ENCODE results near the gene PREP. TPM values are rescaled to one million over a fixed set of nuclear protein-coding genes. Genes with fewer than 3 reads are reported as not detected.

PREP gene
- total and polyA plus RNA-seq, 9 donors = 12.5 to 34.2 (median 21.8) TPM

DNA sequence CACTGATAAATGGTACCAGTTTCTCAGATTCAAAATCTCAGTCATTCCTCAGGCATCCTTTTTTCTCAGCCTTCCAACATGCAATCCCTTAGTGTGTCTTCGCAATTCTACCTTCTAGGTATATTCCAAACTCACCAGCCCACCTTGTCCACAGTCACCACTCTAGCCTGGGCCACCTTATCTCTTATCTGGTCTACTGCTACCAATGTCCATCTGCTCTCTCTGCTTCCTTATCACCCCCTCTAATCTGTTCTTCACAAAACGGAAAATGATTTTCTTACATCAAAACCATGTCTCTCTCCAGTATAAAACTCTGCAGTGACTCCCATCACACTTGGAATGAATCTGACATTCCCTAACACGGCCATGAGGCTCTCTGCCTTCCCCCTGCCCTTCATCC, 91.9 kb downstream of the PREP start:
- no peaks in the 10 kb centered on the region for H3K4me1 ChIP-seq (ENCODE audit: insufficient read depth)
- H3K27ac ChIP-seq = no peak overlapping the region
- no peaks in the 10 kb centered on the region for H3K9me3 ChIP-seq
- 88 to 90% (median 90%) methylated on average over 3 of the region's 3 CpGs for WGBS, 3 donors
- no peaks in the 10 kb centered on the region for H3K36me3 ChIP-seq
- TF ChIP-seq EP300 (IDR thresholded peaks at IDR 0.05) = no peak
- TF ChIP-seq POLR2A (IDR thresholded peaks at IDR 0.05) = no peak
- TF ChIP-seq, protein P1, sequence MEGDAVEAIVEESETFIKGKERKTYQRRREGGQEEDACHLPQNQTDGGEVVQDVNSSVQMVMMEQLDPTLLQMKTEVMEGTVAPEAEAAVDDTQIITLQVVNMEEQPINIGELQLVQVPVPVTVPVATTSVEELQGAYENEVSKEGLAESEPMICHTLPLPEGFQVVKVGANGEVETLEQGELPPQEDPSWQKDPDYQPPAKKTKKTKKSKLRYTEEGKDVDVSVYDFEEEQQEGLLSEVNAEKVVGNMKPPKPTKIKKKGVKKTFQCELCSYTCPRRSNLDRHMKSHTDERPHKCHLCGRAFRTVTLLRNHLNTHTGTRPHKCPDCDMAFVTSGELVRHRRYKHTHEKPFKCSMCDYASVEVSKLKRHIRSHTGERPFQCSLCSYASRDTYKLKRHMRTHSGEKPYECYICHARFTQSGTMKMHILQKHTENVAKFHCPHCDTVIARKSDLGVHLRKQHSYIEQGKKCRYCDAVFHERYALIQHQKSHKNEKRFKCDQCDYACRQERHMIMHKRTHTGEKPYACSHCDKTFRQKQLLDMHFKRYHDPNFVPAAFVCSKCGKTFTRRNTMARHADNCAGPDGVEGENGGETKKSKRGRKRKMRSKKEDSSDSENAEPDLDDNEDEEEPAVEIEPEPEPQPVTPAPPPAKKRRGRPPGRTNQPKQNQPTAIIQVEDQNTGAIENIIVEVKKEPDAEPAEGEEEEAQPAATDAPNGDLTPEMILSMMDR (IDR thresholded peaks at IDR 0.05) = no peak
- DNase-seq = no peak
- H3K4me3 ChIP-seq = no peak overlapping the region
- intact Hi-C loops (cut with DNase I) = no loop called here
- H3K27me3 ChIP-seq = no peaks in the 10 kb centered on the region

DNA sequence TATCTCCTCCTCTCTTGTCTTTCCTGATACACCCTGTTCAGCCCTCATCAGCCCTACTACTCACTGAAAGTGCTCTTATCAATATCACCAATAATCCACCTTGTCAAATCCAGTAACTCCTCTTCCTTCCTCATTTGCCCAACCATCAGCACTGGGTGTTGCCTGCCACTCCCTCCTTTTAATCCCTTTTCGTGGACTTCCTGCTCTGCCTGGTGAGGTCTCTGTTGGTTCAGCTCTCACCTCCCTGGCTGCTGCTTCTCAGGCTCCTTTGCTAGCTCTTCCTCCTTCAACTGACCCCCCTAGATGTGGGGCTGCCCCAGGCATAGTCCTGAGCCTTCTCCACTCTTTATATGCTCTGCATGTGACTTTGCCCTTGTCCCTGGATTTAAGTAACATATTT, 92.5 kb downstream of the PREP start:
- Histone ChIP-seq H3K4me3 (no peak overlapping the region), H3K27me3 (no peaks in the 10 kb centered on the region), H3K4me1 (ENCODE audit: insufficient read depth) (no peaks in the 10 kb centered on the region), H3K9me3 (no peaks in the 10 kb centered on the region), H3K36me3 (no peaks in the 10 kb centered on the region), H3K27ac (no peak overlapping the region)
- DNase-seq = no peak
- 30 to 58% (median 54%) methylated on average over 1 of the region's 1 CpG for WGBS, 3 donors
- TF ChIP-seq EP300 (IDR thresholded peaks at IDR 0.05) (no peak), POLR2A (IDR thresholded peaks at IDR 0.05) (no peak)
- intact Hi-C loops (cut with DNase I) = no loop called here

DNA sequence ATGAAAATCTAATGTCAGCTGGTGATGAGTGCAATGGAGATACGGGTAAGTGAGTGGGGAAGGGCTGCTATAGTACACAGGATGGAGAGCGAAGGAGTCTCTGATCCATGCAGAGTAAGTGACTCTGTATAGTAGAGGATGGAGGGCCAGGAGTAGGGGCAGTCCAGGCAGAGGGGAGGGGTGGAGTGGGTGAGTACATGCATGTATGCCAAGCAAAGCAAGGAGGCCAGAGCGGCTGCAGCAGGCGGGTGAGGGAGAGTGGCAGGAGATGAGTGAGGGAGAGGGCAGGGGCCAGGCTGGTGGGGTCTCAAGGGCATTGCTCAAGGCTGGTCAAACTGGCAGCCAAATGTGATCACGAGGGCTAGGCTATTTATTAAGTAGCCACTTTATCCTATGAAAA, 94.0 kb downstream of the PREP start:
- no peak for DNase-seq
- TF ChIP-seq, protein P1 (IDR thresholded peaks at IDR 0.05) = no peak
- TF ChIP-seq EP300 (IDR thresholded peaks at IDR 0.05) (no peak), POLR2A (IDR thresholded peaks at IDR 0.05) (no peak)
- H3K27ac ChIP-seq = no peak overlapping the region
- intact Hi-C loops (cut with DNase I) = no loop called here
- H3K4me1 ChIP-seq (ENCODE audit: insufficient read depth) = no peaks in the 10 kb centered on the region
- H3K4me3 ChIP-seq = no peak overlapping the region
- H3K9me3 ChIP-seq = no peaks in the 10 kb centered on the region
- WGBS, 3 donors = 82 to 92% (median 91%) methylated on average over 5 of the region's 5 CpGs
- H3K27me3 ChIP-seq = no peaks in the 10 kb centered on the region
- H3K36me3 ChIP-seq = no peaks in the 10 kb centered on the region

DNA sequence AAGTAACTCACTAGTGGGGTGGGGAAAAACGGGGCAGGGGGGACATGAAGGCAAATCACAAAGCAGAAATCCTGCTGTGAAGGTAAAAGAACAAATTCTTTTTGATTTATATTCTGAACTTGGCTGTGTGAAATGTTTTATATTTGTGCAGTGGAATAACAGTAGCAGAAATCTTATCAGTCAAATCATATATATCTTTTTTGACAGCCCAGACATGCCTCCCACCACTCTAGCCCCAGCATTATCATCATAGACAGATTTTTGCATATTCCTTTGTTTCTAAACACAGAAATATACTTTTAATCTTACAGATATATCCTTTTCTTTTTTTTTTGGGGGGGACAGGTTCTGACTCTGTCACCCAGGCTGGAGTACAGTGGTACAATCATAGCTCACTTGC, 97.4 kb downstream of the PREP start:
- intact Hi-C loops (cut with DNase I) = no loop called here
- TF ChIP-seq POLR2A (IDR thresholded peaks at IDR 0.05) (no peak), EP300 (IDR thresholded peaks at IDR 0.05) (no peak)
- TF ChIP-seq, protein P1 (IDR thresholded peaks at IDR 0.05) = no peak
- H3K4me1 ChIP-seq (ENCODE audit: insufficient read depth) = no peaks in the 10 kb centered on the region
- WGBS, 3 donors = 88 to 93% (median 90%) methylated on average over 1 of the region's 1 CpG
- DNase-seq = no peak
- no peaks in the 10 kb centered on the region for H3K27me3 ChIP-seq
- H3K9me3 ChIP-seq = no peaks in the 10 kb centered on the region
- no peaks in the 10 kb centered on the region for H3K36me3 ChIP-seq
- no peak overlapping the region for H3K27ac ChIP-seq
- no peak overlapping the region for H3K4me3 ChIP-seq

DNA sequence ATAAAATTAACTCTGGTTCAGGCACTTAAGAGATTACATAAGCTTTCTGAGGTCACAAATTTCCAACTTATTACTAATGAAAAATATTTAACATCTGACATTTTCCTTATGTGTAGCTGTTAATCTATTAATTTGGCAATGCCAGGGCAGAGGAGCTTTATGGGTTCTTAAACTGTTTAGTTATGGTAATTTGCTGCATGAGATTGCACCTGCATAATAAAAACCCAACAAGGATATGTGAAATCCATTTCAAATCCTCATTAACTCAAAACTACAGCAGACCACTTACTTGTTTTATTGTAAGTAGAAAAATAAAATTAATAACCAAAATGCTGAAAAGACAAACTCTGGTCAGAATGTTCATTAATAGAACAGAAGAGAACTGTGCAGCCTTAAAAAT, 98.1 kb downstream of the PREP start:
- Histone ChIP-seq H3K27me3 (no peaks in the 10 kb centered on the region), H3K27ac (no peak overlapping the region), H3K36me3 (no peaks in the 10 kb centered on the region), H3K4me3 (no peak overlapping the region), H3K4me1 (ENCODE audit: insufficient read depth) (no peaks in the 10 kb centered on the region), H3K9me3 (no peaks in the 10 kb centered on the region)
- intact Hi-C loops (cut with DNase I) = no loop called here
- no peak for TF ChIP-seq EP300 (IDR thresholded peaks at IDR 0.05)
- TF ChIP-seq POLR2A (IDR thresholded peaks at IDR 0.05) = no peak
- TF ChIP-seq, protein P1 (IDR thresholded peaks at IDR 0.05) = no peak
- DNase-seq = no peak

All from ovary (tissue), 9 donors.